Left ventricle myocardium inferior (tissue), 1 donor: ENCODE data around the gene C2CD4B. TPM values are rescaled to one million over a fixed set of nuclear protein-coding genes. Genes with fewer than 3 reads are reported as not detected.

Source experiments
- DNase-seq: peaks from one replicate; pipeline ENCODE4 v3.0.0-alpha.2; 2020
- H3K27ac ChIP-seq: fragments of 200-600 bp; replicated peaks from 2 replicates; pipeline ENCODE4 v1.8.0; 2021
- H3K27me3 ChIP-seq: fragments of 200-600 bp; 2 replicates; pipeline ENCODE4 v1.8.0; 2021; ENCODE audit warnings: low read depth
- H3K36me3 ChIP-seq: fragments of 200-600 bp; 2 replicates; pipeline ENCODE4 v1.8.0; 2021
- H3K4me1 ChIP-seq: fragments of 200-600 bp; 2 replicates; pipeline ENCODE4 v1.8.0; 2021
- H3K4me3 ChIP-seq: fragments of 200-600 bp; 2 replicates; pipeline ENCODE4 v1.8.0; 2021; ENCODE audit warnings: mild to moderate bottlenecking, moderate library complexity
- H3K9me3 ChIP-seq: fragments of 200-600 bp; replicated peaks from 2 replicates; pipeline ENCODE4 v1.8.0; 2021
- CTCF ChIP-seq: fragments of 200-600 bp; IDR thresholded peaks from 2 replicates; pipeline ENCODE4 v1.8.0; 2021; ENCODE audit warnings: antibody characterized with exemption, mild to moderate bottlenecking, borderline replicate concordance
- intact Hi-C: fragments of 100-400 bp; cut with micrococcal nuclease; formaldehyde crosslinking; loops from one replicate; pipeline ENCODE4 v1.11.0; 2022
- total RNA-seq: library from RNA; stranded (reverse); fragmentation: NEBNext Ultra II Directional; extraction: Animal tissue kit (Norgen Biotek cat#: 25700); gene quantifications from one replicate; pipeline ENCODE4 v1.2.1, GENCODE V29; 2021
- donor health status: DM: no; HTN: yes; CAD: no; lungs with severe emphysema.

The C2CD4B gene
- total RNA-seq, 1 donor from 2014 or later: 1.9 TPM

- no peak overlapping the region for H3K27ac ChIP-seq
- H3K9me3 ChIP-seq: no peaks in the 10 kb centered on the region
- H3K27me3 ChIP-seq: no peaks in the 10 kb centered on the region
- peaks cover 11% of the 10 kb centered on the region for H3K4me1 ChIP-seq
- H3K4me3 ChIP-seq: no peak overlapping the region
- intact Hi-C loops: no loop called here
- H3K36me3 ChIP-seq: no peaks in the 10 kb centered on the region
- no peak for DNase-seq
- no peak for TF ChIP-seq CTCF
Measured at GRCh38 chr15:62124973-62125303, 40.1 kb downstream of the C2CD4B start.

- intact Hi-C loops: no loop called here
- no peaks in the 10 kb centered on the region for H3K27me3 ChIP-seq
- peaks cover 17% of the 10 kb centered on the region for H3K4me1 ChIP-seq
- DNase-seq: no peak
- no peaks in the 10 kb centered on the region for H3K9me3 ChIP-seq
- peak overlapping the region; percentile 26 for H3K27ac ChIP-seq
- no peaks in the 10 kb centered on the region for H3K36me3 ChIP-seq
- TF ChIP-seq CTCF: no peak
- H3K4me3 ChIP-seq: no peak overlapping the region
Measured at GRCh38 chr15:62124176-62124972, 40.7 kb downstream of the C2CD4B start.

- Histone ChIP-seq H3K36me3 (no peaks in the 10 kb centered on the region), H3K27ac (no peak overlapping the region), H3K4me3 (no peak overlapping the region), H3K4me1 (peaks cover 23% of the 10 kb centered on the region), H3K9me3 (no peaks in the 10 kb centered on the region), H3K27me3 (no peaks in the 10 kb centered on the region)
- DNase-seq: no peak
- intact Hi-C loops: no loop called here
- no peak for TF ChIP-seq CTCF
Measured at GRCh38 chr15:62122249-62122648, 42.8 kb downstream of the C2CD4B start.

- H3K36me3 ChIP-seq: no peaks in the 10 kb centered on the region
- intact Hi-C loops: no loop called here
- TF ChIP-seq CTCF: no peak
- H3K9me3 ChIP-seq: no peaks in the 10 kb centered on the region
- H3K27ac ChIP-seq: no peak overlapping the region
- no peak overlapping the region for H3K4me3 ChIP-seq
- no peaks in the 10 kb centered on the region for H3K27me3 ChIP-seq
- DNase-seq: no peak
- H3K4me1 ChIP-seq: peaks cover 23% of the 10 kb centered on the region
Measured at GRCh38 chr15:62121273-62122015, 43.6 kb downstream of the C2CD4B start.

GRCh38 chr15:62120776-62121175 is 44.3 kb downstream of the C2CD4B start:
- peaks cover 20% of the 10 kb centered on the region for H3K4me1 ChIP-seq
- no peak for DNase-seq
- no peak overlapping the region for H3K4me3 ChIP-seq
- TF ChIP-seq CTCF: no peak
- H3K9me3 ChIP-seq: no peaks in the 10 kb centered on the region
- no peaks in the 10 kb centered on the region for H3K36me3 ChIP-seq
- no peaks in the 10 kb centered on the region for H3K27me3 ChIP-seq
- no peak overlapping the region for H3K27ac ChIP-seq
- intact Hi-C loops: no loop called here
